NCI-H1092 treated with DMSO at 0.1 percent for 48 hours (cell line): ENCODE results near the gene NANOS1.
"Not testable (repeated sequence)": the region's sequence is repeated elsewhere in the genome, so short reads cannot be mapped to it uniquely, and the experiment has no call there.

ENCODE experiments used
- DNase-seq: peaks from one replicate; lab custom pipeline; 2025; lab: John Stamatoyannopoulos, UW

Gene NANOS1

DNA sequence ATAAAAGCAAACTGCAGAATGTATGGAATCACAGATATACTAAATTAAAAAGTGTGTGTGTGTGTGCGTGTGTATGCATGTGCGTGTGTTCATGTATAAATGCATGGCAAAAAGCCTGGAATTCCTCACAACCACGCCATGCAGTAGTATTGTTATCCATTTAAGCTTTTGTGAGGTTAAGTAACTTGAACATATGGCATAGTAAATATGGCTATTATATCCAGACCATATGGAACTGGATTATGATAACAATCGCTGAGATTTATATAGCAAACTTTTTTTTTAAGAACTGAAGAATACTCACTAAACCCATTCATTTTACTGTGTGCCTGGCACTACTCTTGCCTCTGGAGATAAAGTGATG, 22.3 kb upstream of the NANOS1 start:
- no peak for DNase-seq

DNA sequence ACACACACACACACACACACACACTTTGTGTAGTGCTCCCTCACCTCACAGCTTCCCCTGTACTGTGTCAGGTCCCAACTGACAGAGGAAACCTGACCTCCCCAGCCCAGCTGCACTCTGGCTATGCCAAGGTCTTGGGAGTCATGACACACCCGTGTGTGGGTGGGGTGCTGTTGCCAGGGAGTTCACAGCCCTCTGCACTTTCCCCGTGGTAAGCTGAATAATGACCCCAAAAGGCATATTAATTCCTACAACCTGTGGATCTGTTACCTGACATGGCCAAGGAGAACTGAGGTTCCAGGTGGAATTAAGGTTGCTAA, 8.9 kb upstream of the NANOS1 start:
- DNase-seq = no peak

DNA sequence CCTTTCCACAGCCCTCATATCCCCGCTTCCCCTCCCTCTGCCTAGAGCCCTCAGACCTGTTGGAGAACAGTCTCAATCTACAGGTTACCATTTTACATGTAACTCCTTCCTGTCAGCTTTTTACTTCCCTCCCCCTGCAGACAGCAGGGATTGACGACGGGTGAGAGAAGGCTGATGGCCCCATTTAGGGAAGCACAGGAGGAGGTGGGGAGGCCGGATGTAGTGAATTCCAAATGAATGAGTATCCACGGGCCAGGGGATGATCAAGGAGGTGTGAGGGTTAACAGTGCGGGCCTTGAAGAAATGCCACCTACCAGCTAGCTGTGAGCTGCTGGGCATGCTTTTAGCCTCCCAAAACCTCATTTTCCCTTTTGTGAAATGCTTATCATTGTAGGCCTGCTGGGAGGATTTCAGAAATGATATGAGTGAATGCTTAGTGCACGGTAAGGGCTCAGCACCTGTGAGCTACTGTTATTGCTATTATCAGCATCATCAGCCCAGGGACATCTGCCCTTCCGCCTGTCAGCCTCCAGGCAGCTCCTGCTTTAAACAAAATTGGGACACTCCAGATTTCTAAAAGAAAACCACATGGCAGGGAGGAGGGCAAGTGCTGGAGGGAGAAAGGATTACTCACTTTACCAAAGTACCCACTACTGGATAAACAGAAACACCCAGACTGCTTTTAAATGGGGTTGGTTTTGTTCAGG, 6.5 kb upstream of the NANOS1 start:
- DNase-seq = no peak

DNA sequence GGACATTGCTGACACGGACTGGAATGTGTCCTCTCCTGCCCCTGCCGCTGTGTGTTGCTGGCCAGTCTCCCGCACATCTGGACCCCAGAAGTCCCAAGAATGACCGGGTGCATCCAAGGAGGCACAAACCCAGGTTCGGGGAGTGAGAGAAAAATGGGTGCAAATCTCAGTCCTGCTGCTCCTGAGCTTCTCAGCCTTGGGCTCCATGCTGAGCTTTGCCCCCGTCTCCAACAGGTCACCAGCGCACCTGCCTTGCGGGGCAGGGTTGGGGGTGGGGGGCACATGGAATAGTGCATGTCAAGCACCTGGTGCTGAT, 6.0 kb upstream of the NANOS1 start:
- DNase-seq = no peak

DNA sequence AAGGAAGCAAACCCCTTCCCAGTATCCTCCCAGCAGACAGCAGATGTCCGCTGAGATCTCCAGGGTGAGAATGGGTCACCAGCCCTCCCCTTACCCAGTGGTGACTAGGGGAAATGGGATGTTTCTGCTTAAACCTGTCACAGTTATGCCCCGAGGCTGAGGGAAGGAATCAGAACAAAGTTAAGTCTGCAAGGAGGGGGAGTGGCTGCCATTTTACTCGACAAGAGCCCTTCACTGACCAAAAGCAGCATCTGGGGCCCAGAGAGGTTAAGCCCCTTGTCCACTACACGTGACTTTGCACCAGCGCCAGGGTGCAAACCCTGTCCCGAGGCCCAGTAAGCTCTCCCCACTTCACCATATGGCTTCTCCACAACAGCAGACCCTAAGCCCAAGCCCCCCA, 4.6 kb upstream of the NANOS1 start:
- DNase-seq = no peak

DNA sequence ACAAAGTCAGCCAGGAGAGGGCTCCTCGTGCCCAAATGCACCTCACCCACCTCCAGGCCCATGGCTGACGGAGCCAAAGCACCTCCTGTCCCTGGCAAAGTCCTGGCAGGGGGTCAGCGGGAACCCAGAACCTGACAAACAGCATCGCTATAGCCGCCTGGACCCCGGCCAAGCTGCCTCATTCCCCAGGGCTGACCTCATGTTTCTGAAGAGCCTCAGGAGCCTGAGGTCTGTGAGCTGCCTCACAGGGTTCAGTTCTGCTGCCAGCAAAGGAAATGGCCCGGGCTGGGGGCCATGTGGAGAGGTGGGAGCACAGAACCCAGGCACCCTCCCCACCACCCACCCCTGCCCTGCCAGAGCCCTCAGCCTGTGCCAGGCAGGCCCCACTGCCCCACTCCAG, 4.2 kb upstream of the NANOS1 start:
- DNase-seq = peak; percentile 60

DNA sequence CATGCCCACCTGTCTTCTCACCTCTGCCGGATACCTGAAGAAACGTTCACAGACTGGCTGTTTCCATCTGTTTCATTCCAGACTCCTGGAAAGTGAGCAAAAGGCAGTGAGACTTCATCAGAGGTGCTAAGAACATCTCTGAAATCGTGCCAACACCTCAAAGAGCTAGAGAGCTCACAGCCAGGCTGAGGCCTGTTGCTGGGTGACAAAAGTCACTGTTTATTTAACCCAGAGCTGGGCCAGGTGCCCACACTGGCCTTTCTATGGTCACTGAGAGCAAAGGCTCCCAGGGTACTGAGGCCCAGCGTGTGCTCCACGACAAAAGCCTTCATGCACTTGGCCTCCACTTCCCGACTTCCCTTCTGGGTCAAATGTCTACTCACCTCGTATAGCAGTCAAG, 3.7 kb upstream of the NANOS1 start:
- DNase-seq = peak; percentile 47

DNA sequence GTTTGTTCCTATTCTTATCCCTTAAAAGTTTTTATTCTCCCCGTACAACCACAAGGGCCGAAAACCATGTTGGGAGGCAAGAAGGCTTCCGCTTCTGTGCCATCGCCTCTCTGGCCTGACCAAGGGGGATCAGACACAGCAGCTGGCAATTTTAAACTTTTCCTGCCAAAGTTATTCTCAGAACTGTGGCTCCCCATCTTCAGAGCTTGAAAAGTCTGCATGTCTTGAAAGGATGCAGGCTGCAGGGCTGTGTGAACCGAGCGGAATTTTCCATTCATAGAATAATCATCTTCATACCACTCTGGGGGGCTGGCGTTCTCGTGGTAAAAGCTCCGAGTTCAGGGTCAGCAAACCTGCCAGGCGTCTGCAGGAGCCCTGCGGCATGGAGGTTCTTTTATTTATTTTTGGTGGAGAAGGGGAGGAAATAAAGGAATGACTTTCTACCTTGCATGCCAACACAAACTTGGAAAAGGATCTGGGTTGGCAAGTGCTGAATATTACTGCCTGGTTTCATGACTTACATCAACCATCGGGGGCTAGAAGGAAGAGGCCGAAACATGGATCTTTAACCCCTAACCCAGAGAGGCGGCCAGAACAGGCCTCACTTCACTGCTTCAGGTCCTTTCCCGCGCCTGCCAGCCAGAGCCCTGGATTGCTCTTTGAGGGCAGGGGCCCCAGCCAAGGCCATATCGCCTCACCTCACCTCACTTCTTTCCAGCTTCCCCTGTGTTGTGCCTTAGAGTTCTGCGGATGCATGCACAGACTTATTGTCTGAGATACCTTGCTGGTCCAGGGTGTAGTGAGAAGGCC, 3.0 kb upstream of the NANOS1 start:
- no peak for DNase-seq

DNA sequence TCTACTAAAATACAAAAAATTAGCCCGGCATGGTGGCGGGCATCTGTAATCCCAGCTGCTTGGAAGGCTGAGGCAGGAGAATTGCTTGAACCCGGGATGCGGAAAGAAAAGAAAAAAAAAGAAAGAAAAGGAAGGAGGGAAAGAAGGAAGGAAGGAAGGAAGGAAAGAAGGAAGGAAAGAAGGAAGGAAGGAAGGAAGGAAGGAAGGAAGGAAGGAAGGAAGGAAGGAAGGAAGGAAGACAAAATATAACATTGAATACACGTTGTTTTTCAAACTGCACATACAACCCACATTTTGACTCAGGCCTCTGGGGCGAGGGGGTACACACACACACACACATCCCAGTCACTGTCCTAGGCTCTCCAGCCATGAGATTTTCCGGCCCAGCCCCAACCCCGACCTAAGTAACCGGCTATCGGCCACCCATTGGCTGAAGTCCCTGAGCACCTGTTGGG, 1.0 kb upstream of the NANOS1 start:
- DNase-seq = not testable (repeated sequence)

DNA sequence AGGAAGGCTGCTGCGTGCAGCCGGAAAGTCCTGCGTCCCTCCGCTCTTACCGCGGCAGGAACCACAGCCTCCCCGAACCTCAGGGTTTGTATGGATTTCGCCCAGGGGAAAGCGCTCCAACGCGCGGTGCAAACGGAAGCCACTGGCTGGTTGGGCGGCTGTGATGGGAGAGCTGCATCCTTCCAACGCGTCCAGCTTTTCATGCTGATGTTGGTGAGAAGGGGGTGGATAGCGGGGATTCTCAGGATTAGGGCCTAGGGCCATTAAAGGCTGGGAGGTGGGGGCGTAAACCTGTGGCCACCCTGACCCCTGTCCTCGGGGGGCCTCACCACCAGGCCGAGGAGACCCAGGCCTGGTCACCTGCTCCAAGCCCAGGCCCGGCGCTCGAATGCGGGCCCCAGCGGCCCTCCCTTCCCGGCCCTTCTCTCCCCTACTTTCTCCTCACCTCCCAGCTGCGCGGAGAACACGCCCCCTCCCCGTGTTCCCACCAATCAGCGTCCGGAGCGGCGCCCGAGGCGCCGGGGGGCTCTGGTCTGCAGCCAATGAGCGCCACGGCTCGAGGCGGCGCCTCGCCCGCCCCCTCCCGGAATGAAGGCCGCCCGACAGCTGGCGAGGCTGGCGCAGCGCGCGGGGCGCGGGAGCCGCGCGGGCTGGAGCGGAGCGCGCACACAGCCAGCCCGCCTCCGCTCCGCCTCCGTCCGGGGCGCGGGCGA, 458 bp upstream of the NANOS1 start:
- peak; percentile 86 for DNase-seq

DNA sequence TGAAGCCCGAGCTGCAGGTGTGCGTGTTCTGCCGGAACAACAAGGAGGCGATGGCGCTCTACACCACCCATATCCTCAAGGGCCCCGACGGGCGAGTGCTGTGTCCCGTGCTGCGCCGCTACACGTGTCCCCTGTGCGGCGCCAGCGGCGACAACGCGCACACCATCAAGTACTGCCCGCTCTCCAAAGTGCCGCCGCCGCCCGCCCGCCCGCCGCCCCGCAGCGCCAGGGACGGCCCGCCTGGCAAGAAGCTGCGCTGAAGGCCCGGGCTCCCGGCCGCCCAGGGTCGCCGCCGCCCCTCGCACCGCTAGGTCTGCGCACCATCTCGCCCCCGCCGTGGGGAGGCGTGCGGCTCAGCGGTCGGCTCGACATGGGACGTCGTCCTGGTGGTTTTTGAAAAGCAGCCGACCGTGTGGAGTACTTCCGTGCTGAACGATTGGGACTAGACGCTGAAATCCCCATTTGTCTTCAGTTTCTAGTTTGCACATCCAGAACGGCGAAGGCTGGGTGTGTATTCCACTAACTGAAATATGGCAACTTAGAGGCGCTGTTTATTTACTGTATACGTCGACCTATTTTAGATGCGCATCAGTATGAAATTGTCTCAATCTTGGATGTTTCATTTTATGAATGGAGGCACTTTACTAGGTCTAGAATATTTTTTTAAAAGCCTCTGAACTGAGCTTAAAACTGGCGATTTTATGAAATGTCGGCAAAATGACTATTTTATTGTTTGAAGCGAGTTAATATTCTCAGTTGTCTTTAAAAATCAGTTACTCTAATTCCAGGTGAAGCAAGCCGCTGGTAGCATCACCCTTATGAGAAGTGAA, 1.1 kb downstream of the NANOS1 start:
- peak; percentile 43 for DNase-seq

DNA sequence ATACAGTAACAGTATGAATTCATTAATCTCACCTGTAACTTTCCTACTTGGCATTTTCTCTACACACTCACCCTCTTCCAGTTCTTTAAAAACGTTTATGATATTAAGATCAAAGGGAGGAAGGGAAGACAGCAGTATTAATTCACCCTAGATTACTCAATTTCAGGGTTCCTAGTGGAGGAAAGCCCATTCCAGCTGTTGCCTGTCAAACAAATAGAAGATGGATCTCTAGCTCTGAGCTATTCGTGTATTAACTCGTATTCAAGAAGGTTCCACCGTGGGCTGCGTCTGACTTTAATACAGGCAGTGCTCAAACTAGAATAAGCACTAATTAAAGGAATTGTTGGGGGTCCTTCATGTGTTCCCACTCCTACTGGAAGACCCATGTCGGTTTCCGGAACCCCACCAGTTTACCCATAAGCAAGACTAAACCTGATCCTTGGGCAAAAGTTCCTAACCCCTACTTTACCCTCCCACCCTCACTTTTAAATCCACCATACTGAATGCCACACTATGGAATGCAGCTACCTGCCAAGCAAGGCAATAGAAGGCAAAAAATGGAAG, 2.1 kb downstream of the NANOS1 start:
- DNase-seq = no peak

DNA sequence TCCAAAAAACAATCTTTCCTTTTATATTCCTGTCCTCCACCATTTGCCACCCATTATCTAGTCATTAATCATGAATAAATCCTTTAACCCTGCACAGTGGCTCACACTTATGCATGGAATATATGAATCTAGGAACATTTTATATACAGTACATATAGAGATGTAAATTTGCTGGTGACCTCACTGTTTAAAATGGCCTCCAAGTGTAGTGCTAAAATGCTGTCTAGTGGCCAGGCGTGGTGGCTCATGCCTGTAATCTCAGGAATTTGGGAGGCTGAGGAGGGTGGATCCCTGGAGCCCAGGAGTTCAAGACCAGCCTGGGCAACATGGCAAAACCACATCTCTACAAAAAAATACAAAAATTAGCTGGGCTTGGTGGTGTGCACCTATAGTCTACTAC, 9.6 kb downstream of the NANOS1 start:
- no peak for DNase-seq

DNA sequence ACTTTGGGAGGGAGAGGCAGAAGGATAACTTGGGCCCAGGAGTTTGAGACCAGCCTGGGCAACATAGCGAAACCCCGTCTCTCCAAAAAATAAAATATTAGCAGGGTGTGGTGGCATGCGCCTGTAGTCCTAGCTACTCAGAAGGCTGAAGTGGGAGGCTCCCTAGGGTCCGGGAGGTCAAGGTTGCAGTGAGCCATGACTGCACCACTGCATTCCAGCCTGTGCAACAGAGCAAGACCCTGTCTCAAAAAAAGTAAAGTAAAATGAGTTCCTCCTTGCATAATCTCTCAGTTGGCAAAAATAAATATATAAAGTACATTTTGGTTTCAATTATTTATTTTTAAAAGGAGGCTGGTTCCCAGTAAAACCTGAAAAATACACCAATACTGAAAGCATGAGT, 11.8 kb downstream of the NANOS1 start:
- no peak for DNase-seq

DNA sequence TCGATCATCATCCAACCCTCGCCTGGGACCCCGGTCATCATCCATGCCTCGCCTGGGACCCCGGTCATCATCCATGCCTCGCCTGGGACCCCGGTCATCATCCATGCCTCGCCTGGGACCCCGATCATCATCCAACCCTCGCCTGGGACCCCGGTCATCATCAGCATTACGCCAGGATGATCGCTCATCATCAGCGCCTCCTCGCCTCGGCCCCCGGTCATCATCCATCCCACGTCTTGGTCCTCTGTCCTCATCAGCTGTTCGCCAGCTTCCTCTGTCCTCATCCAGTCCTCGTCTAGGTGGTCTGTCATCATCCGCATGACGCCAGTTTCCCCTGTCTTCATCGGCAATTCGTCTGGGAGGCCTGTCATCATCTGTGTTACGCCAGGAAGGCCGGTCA, 12.7 kb downstream of the NANOS1 start:
- DNase-seq = no peak

DNA sequence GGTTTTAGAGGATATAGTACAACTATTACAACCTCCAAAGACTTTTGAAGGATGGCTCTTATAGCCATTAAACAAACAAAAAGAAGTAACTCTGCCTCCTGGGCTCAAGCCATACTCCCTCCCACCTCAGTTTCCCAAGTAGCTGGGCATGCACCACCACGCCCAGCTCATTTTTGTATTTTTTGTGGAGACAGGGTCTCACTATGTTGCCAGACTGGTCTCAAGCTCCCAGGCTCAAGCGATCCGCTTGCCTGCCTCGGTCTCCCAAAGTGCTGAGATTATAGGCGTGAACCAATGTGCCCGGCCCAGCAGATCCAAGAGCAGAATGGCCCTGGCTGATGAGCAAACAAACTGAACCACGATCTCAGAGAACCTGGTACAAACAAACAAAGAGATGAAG, 16.0 kb downstream of the NANOS1 start:
- no peak for DNase-seq

DNA sequence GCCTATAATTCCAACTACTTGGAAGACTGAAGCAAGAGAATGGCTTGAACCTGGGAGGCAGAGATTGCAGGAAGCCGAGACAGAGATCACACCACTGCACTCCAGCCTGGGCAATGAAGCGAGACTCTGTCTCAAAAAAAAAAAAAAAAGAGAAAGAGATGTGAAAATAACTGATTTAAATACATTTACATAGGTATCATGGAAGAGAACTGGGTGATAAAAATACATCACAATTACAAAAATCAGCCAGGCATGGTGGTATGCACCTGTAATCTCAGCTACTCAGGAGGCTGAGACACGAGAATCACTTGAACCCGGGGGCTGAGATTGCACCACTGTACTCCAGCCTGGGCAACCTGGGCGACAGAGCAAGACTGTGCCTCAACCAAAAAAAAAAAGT, 19.8 kb downstream of the NANOS1 start:
- no peak for DNase-seq

DNA sequence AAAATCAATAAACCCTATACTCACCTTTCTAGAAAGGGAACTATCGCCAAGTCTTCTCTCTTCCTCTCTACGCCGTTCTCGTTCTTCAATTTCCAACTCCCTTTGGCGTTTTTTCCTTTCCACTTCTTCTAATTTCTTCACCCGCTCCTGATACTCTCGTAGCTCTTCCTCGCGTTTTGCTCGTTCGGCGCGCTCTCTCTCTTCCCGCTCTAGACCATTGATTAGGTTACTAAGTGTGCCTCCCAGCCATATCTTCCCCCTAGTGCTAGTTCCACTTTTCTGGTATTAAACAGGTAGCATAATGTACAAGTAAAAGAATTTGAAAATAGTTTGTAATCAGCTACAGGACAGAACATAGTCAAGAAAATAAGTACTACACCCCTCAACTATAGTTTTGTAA, 20.3 kb downstream of the NANOS1 start:
- no peak for DNase-seq

DNA sequence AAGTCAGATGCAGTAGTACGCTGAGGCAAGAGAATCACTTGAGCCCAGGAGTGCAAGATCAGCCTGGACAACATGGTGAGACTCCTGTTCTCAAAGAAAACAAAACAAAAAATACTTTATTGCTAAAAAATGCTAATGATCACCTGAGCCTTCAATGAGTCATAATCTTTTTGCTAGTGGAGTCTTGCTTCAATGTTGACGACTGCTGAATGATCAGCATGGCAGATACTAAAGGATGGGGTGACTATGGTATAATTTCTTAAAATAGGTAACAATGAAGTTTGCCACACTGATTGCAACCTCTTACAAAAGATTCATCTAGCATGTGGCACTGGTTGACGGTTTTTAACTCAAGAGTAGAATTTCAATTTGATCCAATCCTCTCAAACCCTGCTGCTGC, 22.3 kb downstream of the NANOS1 start:
- DNase-seq = no peak

DNA sequence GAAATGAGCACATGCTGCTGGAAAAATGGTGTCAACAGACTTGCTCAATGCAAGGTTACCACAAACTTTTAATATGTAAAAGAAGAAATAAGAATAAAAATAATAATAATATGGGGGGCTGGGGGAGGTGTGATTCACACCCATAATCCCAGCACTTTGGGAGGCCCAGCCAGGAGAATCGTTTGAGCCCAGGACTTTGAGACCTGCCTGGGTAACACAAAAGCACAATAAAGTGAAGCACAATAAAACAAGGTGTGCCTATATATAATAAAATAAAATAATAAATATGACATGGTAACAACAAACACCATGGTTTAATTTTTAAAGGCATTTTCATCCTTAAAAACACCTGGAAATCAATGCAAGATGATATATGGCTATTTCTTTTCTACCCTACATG, 26.0 kb downstream of the NANOS1 start:
- DNase-seq = no peak

DNA sequence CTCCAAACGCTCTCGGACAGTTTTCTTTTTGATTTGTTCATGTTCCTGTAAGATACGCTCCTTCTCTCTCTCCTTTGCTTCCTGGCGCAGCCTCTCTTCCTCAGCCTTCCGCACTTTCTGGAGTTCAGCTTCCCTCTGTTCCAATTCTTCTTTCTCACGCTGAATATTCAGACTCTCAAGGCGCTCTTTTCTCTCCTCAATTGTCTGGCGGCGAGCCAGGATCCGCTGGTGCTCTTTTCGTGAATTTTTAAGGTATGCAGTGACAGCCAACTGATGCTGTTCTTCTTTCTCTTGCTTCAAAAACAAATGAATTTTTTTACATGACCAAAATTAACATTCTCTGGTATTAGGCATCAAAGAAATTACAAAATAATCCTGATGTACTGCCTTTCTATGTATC, 28.5 kb downstream of the NANOS1 start:
- DNase-seq = no peak

DNA sequence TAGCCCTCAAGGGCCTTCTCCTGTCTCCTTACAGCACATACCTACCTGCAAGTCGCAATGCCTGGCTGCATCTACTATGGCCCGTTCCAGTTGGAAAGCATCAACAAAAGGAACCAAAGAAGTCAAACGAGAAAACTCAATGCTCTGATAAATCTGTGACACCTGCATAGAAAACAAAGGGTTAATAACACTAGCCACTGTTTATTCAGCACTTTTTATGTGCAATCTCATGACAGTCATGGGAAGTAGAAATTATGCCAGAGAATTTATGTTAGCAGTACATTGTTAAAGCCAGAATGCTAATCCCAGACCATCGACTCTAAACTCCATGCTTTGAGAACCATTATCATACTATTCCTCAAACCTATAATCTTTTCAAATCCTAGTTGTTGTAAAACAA, 30.0 kb downstream of the NANOS1 start:
- no peak for DNase-seq
